ENCODE measurements around the gene KCNJ4. TPM values are rescaled to one million over a fixed set of nuclear protein-coding genes. Genes with fewer than 3 reads are reported as not detected.

Gene KCNJ4
- total RNA-seq, 1 donor from 2014 or later = not detected

DNA sequence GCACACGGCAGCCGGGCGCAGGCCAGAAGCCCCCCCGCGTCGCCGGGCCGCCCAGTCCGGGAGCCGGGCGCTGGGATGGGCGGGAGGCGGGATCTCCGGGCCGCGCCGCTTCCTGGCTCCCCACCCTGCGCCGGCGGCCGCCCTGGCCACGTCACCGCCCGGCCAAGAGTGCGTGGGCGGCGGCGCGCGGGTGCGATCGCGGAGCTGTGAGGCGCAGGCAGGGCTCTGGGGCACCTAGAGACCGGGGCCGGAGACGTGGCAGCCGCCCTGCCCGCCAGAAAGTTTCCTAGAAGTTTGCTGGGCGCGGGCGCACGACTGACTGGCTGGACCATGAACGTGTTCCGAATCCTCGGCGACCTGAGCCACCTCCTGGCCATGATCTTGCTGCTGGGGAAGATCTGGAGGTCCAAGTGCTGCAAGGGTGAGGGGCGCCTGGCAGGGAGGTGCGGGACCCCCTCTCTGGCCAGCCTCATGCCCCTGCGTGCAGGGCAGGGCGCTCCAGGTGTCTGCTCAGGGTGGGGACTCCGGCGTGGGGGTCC is 13.0 kb upstream of the KCNJ4 start, which contains the start of gene KDELR3:
TSS of gene KDELR3 (plus strand) at position 193 of the 539 bp plus-strand sequence. CDS start at position 331, 138 bp downstream.
- DNase-seq (ENCODE audit: low spot score) = peak; percentile 39
- H3K9me3 Mint-ChIP-seq = no peaks in the 10 kb centered on the region
- H3K4me1 Mint-ChIP-seq (ENCODE audit: low read depth) = peaks cover 15% of the 10 kb centered on the region
- peak within 1 kb of the TSS; percentile 70 for H3K27ac Mint-ChIP-seq
- peak within 1 kb of the TSS; percentile 76 for H3K4me3 Mint-ChIP-seq
- peaks cover 40% of the 10 kb centered on the region for H3K27me3 Mint-ChIP-seq (ENCODE audit: insufficient read depth)
- intact Hi-C loops (cut with micrococcal nuclease) = loop anchor here (2.0 kb wide), 1 partner anchor 39 kb away; the partner anchor contains the start of gene DDX17
- no peaks in the 10 kb centered on the region for H3K36me3 Mint-ChIP-seq (ENCODE audit: low read depth)

GRCh38 chr22:38467438-38467903 is 12.5 kb upstream of the KCNJ4 start:
- peak overlapping the region; percentile 76 for H3K4me3 Mint-ChIP-seq
- H3K9me3 Mint-ChIP-seq = no peaks in the 10 kb centered on the region
- peaks cover 15% of the 10 kb centered on the region for H3K4me1 Mint-ChIP-seq (ENCODE audit: low read depth)
- peak overlapping the region; percentile 70 for H3K27ac Mint-ChIP-seq
- H3K27me3 Mint-ChIP-seq (ENCODE audit: insufficient read depth) = peaks cover 43% of the 10 kb centered on the region
- no peak for DNase-seq (ENCODE audit: low spot score)
- intact Hi-C loops (cut with micrococcal nuclease) = no loop called here
- no peaks in the 10 kb centered on the region for H3K36me3 Mint-ChIP-seq (ENCODE audit: low read depth)

- Mint-ChIP-seq H3K4me3 (no peak overlapping the region), H3K36me3 (ENCODE audit: low read depth) (no peaks in the 10 kb centered on the region), H3K27me3 (ENCODE audit: insufficient read depth) (peaks cover 58% of the 10 kb centered on the region), H3K27ac (no peak overlapping the region), H3K4me1 (ENCODE audit: low read depth) (peaks cover 15% of the 10 kb centered on the region), H3K9me3 (no peaks in the 10 kb centered on the region)
- no peak for DNase-seq (ENCODE audit: low spot score)
- intact Hi-C loops (cut with micrococcal nuclease) = no loop called here
These were observed 10.9 kb upstream of the KCNJ4 start for GRCh38 chr22:38465673-38466490.

DNA sequence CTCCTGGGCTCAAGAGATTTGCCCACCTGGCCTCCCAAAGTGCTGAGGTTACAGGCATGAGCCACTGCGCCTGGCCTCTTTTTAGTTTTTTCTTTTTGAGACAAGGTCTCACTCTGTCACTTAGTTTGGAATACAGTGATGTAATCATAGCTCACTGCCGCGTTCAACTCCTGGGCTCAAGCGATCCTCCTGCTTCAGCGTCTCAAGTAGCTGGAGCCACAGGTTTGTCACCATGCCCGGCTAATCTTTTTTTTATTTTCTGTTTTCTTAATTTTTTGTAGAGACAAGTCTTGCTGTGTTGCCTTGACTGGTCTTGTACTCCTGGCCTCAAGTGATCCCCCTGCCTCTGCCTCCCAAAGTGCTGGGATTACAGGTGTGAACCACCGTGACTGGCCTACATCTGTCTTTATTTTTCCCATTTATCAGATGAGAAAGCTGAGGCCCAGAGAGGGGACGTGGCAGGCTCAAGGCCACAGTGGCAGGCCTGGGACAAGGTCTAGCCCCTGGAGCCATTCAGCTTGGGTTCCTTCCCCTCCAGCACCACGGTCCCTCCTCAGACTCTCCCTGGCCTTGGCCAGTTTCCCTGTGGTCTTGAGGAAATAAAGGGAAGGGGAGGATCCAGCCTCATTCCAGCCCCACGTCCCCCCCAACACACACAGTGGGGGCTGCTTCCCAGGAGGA is 10.1 kb upstream of the KCNJ4 start:
- H3K27ac Mint-ChIP-seq = no peak overlapping the region
- no peak overlapping the region for H3K4me3 Mint-ChIP-seq
- H3K4me1 Mint-ChIP-seq (ENCODE audit: low read depth) = peaks cover 15% of the 10 kb centered on the region
- no peak for DNase-seq (ENCODE audit: low spot score)
- no peaks in the 10 kb centered on the region for H3K9me3 Mint-ChIP-seq
- intact Hi-C loops (cut with micrococcal nuclease) = no loop called here
- no peaks in the 10 kb centered on the region for H3K36me3 Mint-ChIP-seq (ENCODE audit: low read depth)
- H3K27me3 Mint-ChIP-seq (ENCODE audit: insufficient read depth) = peaks cover 65% of the 10 kb centered on the region

DNA sequence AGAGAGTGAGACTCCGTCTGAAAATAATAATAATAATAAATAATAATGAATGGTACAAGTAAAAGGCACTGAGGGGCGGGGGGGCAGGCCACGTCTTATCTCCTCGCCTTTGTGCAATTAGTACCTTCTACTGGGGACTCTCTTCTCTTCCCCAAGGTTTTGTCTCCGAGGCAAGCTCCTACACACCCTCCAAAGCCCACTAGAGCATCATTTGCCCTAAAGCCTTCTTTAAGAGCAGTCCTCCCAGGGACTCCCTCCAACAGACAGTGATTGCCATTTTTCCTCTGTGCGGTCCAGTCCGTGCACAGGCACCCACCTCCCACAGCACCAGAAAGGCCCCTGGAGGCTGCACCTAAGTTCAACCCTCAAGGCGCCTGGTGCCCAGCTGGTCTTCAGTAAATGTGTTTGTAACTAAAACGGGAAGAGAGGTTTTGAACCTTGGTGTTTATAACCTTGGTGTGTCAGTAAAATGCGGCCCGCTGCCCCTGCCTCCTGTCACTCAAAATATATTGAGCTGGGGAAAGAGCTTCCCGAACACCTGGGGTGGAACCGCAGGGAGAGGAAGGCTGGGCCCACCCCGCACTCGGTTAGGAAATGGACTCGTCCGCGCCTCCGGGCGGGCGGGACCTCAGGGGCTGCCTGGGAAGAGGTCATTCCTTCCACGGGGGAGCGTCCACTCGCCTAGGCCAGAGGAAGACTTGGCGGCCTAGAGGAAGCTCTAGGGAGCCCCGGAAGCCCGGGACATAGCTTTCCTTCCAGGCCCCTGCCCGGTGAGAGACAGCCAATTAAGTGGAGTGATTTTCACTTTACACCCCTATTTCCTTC is 8.2 kb upstream of the KCNJ4 start:
- no peaks in the 10 kb centered on the region for H3K9me3 Mint-ChIP-seq
- peaks cover 15% of the 10 kb centered on the region for H3K4me1 Mint-ChIP-seq (ENCODE audit: low read depth)
- no peak for DNase-seq (ENCODE audit: low spot score)
- H3K4me3 Mint-ChIP-seq = no peak overlapping the region
- intact Hi-C loops (cut with micrococcal nuclease) = no loop called here
- peaks cover 76% of the 10 kb centered on the region for H3K27me3 Mint-ChIP-seq (ENCODE audit: insufficient read depth)
- no peak overlapping the region for H3K27ac Mint-ChIP-seq
- H3K36me3 Mint-ChIP-seq (ENCODE audit: low read depth) = no peaks in the 10 kb centered on the region

DNA sequence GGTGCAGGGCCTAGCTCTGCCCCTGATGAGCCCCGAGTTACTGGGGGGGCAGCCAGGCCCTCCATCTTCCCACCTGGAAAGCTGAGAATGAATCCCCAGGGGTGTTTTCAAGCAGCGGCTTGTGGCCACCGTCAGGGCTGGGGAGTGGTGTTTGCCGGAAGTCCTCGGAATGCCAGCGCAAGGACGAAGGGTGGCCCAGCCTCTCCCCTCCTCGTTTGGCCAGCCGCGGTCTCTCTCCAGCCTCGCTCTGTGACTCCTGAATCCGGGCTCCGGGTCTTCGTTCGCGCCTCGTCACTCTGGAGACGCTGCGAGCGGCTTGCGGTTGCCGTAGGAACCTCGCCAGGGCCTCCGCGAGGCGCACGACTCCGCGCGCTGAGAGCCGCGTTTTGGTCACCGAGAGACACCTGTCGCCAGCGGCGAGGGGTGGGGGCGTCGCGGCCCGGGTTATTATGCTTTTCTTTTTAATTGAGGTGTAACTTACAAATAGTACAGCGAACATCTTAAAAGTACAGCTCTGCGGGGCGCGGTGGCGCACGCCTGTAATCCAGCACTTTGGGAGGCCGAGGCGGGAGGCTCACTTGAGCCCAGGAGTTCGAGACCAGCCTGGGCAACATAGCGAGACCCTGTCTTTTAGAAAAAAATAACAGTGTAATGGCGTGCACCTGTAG is 6.5 kb upstream of the KCNJ4 start:
- Mint-ChIP-seq H3K4me1 (ENCODE audit: low read depth) (peaks cover 6% of the 10 kb centered on the region), H3K36me3 (ENCODE audit: low read depth) (no peaks in the 10 kb centered on the region), H3K27me3 (ENCODE audit: insufficient read depth) (peaks cover 81% of the 10 kb centered on the region), H3K4me3 (no peak overlapping the region), H3K9me3 (no peaks in the 10 kb centered on the region), H3K27ac (no peak overlapping the region)
- peak; percentile 52 for DNase-seq (ENCODE audit: low spot score)
- intact Hi-C loops (cut with micrococcal nuclease) = no loop called here

- Mint-ChIP-seq H3K4me3 (no peak overlapping the region), H3K36me3 (ENCODE audit: low read depth) (no peaks in the 10 kb centered on the region)
- intact Hi-C loops (cut with micrococcal nuclease) = no loop called here
These were observed 6.0 kb upstream of the KCNJ4 start for GRCh38 chr22:38461057-38461413.

DNA sequence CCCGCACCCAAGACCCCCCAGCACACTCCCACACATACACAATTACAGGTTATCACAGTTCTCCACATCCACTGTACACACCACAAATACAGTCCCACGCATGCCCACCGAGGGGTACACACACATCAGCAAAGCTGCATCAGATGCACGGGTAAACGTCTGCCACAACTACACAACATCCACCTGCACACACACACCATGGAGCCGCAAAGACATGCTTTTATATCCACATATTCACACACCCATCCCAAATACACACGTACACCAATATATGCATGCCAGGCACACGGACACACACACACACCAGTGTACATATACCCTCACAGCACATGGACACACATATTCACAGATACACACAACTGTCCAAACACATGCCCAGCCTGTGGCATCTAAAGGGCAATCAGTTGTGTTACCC is 5.4 kb upstream of the KCNJ4 start:
- Mint-ChIP-seq H3K4me3 (no peak overlapping the region), H3K27ac (no peak overlapping the region), H3K4me1 (ENCODE audit: low read depth) (peaks cover 6% of the 10 kb centered on the region), H3K36me3 (ENCODE audit: low read depth) (no peaks in the 10 kb centered on the region), H3K9me3 (no peaks in the 10 kb centered on the region), H3K27me3 (ENCODE audit: insufficient read depth) (peaks cover 80% of the 10 kb centered on the region)
- intact Hi-C loops (cut with micrococcal nuclease) = no loop called here
- DNase-seq (ENCODE audit: low spot score) = no peak

More at GRCh38 chr22:38461057-38461413, 6.0 kb upstream of the KCNJ4 start:
- peaks cover 83% of the 10 kb centered on the region for H3K27me3 Mint-ChIP-seq (ENCODE audit: insufficient read depth)
- H3K4me1 Mint-ChIP-seq (ENCODE audit: low read depth) = peaks cover 6% of the 10 kb centered on the region
- no peak for DNase-seq (ENCODE audit: low spot score)
- H3K9me3 Mint-ChIP-seq = no peaks in the 10 kb centered on the region
- H3K27ac Mint-ChIP-seq = no peak overlapping the region

- intact Hi-C loops (cut with micrococcal nuclease) = no loop called here
- H3K36me3 Mint-ChIP-seq (ENCODE audit: low read depth) = no peaks in the 10 kb centered on the region
- peaks cover 75% of the 10 kb centered on the region for H3K27me3 Mint-ChIP-seq (ENCODE audit: insufficient read depth)
- no peak for DNase-seq (ENCODE audit: low spot score)
- H3K4me1 Mint-ChIP-seq (ENCODE audit: low read depth) = no peaks in the 10 kb centered on the region
- no peaks in the 10 kb centered on the region for H3K9me3 Mint-ChIP-seq
- H3K4me3 Mint-ChIP-seq = peak overlapping the region; percentile 45
- H3K27ac Mint-ChIP-seq = no peak overlapping the region
These were observed 2.1 kb upstream of the KCNJ4 start for GRCh38 chr22:38456841-38457699.

DNA sequence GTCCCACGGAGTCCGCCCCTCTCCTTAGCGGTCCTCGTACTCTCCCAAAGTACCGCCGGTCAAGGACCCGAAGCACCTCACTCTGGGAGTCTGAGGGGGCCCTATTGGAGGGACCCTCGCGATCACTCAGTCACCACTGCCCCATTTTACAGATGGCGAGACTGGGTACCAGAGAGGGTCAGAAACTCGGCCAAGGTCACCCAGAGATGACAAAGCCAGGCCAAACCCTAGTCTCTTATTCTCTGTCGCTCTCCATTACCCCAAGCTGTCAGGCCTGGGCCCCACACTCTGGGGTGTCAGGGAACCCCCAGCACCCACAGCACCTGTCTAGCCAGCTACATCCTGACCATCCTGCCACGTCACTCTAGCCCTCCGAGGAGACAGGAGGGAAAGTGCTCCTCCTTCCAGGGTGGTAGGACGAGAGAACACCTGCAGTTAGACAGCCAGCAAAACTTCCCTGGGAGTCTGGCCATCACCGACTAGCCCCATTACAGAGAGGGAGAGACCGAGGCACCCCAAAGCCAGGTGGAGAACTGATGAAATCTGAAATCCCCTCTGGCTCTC is 1.4 kb upstream of the KCNJ4 start:
- H3K9me3 Mint-ChIP-seq = no peaks in the 10 kb centered on the region
- peaks cover 71% of the 10 kb centered on the region for H3K27me3 Mint-ChIP-seq (ENCODE audit: insufficient read depth)
- no peaks in the 10 kb centered on the region for H3K4me1 Mint-ChIP-seq (ENCODE audit: low read depth)
- no peak overlapping the region for H3K27ac Mint-ChIP-seq
- no peak for DNase-seq (ENCODE audit: low spot score)
- H3K36me3 Mint-ChIP-seq (ENCODE audit: low read depth) = no peaks in the 10 kb centered on the region
- peak overlapping the region; percentile 45 for H3K4me3 Mint-ChIP-seq
- intact Hi-C loops (cut with micrococcal nuclease) = no loop called here

DNA sequence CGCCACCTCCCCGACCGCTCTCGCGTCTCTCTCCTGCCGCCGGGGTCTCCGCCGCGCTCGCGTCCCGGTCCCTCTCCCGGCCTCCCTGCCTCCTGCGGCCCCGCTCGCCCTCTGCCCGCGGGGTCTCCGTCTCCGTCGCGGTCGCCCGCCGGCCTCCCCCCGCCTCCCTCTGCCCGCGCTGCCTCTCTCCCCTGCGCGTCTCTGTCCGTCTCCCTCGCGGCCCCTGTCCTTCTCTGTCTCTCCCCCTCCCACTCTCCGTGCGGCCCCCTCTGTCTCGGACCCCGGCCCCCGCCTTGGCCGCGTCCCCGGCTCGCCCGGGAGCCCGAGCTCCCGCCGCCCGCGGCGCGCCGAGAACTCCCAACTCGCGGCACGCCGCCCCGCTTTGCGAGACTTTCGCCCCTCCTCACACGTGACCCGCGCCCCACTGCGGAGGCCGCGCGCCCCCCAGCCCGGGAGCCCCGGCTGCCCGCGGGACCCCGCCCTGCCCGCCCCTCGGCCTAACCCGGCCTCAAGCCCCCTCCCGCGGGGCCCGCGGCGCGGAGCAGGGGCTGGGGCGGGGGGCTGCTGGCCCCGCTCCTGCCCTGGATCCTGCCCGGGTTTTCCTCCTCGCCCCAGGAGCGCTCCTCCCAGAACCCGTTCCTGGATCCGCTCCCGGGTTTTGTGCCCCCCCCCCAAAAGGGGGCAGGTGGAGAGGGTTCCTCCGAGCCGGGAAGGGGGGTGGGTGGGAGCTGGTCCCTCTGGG is 702 bp upstream of the KCNJ4 start:
- H3K27ac Mint-ChIP-seq = no peak overlapping the region
- H3K4me3 Mint-ChIP-seq = no peak overlapping the region
- peaks cover 68% of the 10 kb centered on the region for H3K27me3 Mint-ChIP-seq (ENCODE audit: insufficient read depth)
- no peaks in the 10 kb centered on the region for H3K9me3 Mint-ChIP-seq
- no peaks in the 10 kb centered on the region for H3K4me1 Mint-ChIP-seq (ENCODE audit: low read depth)
- intact Hi-C loops (cut with micrococcal nuclease) = no loop called here
- H3K36me3 Mint-ChIP-seq (ENCODE audit: low read depth) = no peaks in the 10 kb centered on the region
- no peak for DNase-seq (ENCODE audit: low spot score)

All from activated T-helper 1 cell treated with anti-CD3 and anti-CD28 coated beads, Interleukin-12 subunit alpha, Interleukin-12 subunit beta, Interleukin-2, Interleukin-4 antibody, amounts not matched to agents 30 ng/mL and 10 ng/mL and 1 ng/mL, durations not matched to agents 14 hours and 24 hours and 36 hours (primary cell).